ENCODE measurements around the gene DNAH5.

DNA sequence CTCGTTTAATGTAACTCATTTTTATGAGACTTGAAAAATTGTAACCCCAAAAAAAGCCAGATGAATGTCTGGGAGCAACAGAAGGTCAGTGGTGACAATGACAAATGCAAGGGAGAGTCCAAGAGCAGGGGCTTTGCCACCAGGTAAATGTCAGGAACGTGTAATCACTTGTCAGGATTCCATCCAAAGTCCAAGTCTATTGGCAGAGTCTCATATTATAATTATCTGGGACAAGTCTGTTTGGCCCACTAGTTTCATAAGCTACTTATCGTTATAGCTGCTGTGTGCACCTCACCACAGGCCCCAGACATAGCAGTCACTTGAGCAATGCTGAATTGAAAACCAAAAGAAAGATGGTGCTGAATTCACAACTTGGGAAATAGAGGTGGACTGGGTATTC is 180.8 kb downstream of the DNAH5 start:
- TF ChIP-seq, protein P1, sequence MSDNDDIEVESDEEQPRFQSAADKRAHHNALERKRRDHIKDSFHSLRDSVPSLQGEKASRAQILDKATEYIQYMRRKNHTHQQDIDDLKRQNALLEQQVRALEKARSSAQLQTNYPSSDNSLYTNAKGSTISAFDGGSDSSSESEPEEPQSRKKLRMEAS (IDR thresholded peaks at IDR 0.05; ENCODE audit: low read depth, low read length): no peak
- no peak for TF ChIP-seq MYC (IDR thresholded peaks at IDR 0.05; ENCODE audit: low read depth, low read length)

All from NB4 (cell line).